GM12878 (cell line): ENCODE measurements around the gene SNX15. TPM values are rescaled to one million over a fixed set of nuclear protein-coding genes. Genes with fewer than 3 reads are reported as not detected.

Experiments used
- ATAC-seq: fragments of 200-7000 bp; cut with Tn5 transposase; 3 replicates; pipeline ENCODE4 v1.9.1; 2020; ENCODE audit warnings: mild to moderate bottlenecking, moderate library complexity
- BruUV-seq: library from RNA; stranded (reverse); fragments of 400-500 nt; replicated peaks from 2 replicates; lab custom pipeline; 2021; lab: Mats Ljungman, UMichigan
- CTCF ChIA-PET: fragments of 300-600 bp; sonication (Branson Sonifier 250); formaldehyde crosslinking; extraction: SDS; loops from one replicate; lab custom pipeline; 2021; ENCODE audit warnings: inconsistent platforms; lab: Yijun Ruan, JAX
- POLR2A ChIA-PET: fragments of 350-600 bp; formaldehyde crosslinking; extraction: SDS; loops from one replicate; lab custom pipeline; 2021; ENCODE audit warnings: inconsistent platforms; lab: Charles Lee
- RAD21 ChIA-PET: fragments of 300-600 bp; sonication (Branson Sonifier 250); formaldehyde crosslinking; loops from one replicate; lab custom pipeline; 2023; ENCODE audit warnings: antibody characterized with exemption; ENCODE audit not compliant: unreplicated experiment; lab: Charles Lee
- SMC1A ChIA-PET: fragments of 300-600 bp; sonication (Branson Sonifier 250); formaldehyde crosslinking; loops from one replicate; lab custom pipeline; 2023; ENCODE audit not compliant: unreplicated experiment, uncharacterized antibody; lab: Charles Lee
- DNase-seq: peaks from one replicate; pipeline ENCODE4 v3.0.0-alpha.2; 2011; ENCODE audit warnings: low read depth, low spot score
- FAIRE-seq: peaks from 3 replicates; lab custom pipeline; 2011; peaks lifted over from hg19 to GRCh38; lab: Jason Lieb, UNC
- H2AFZ ChIP-seq: 2 replicates; pipeline ENCODE4 v1.6.0; 2011; ENCODE audit warnings: low read depth, low read length, control low read depth; ENCODE audit not compliant: control insufficient read depth
- H3K27ac ChIP-seq: 2 replicates; pipeline ENCODE4 v1.5.1; 2011; ENCODE audit warnings: control low read depth; ENCODE audit not compliant: control insufficient read depth, insufficient read depth
- H3K27me3 ChIP-seq, 2 experiments: replicated peaks in 1 of 2; 2 replicates each; pipeline versions ENCODE4 v1.6.0 to v1.6.1; 2011; ENCODE audit warnings: low read length in 1 of 2; ENCODE audit not compliant: control insufficient read depth in 2 of 2, insufficient read depth in 2 of 2
- H3K36me3 ChIP-seq, 2 experiments: 2 replicates each; pipeline ENCODE4 v1.5.1; 2011; ENCODE audit warnings: low read length in 1 of 2; ENCODE audit not compliant: control insufficient read depth in 2 of 2, insufficient read depth in 2 of 2
- H3K4me1 ChIP-seq: 2 replicates; pipeline ENCODE4 v1.6.1; 2011; ENCODE audit warnings: mild to moderate bottlenecking, low read length, moderate library complexity, mixed read lengths; ENCODE audit not compliant: control insufficient read depth, insufficient read depth
- H3K4me2 ChIP-seq: 2 replicates; pipeline ENCODE4 v1.6.0; 2011; ENCODE audit warnings: control low read depth; ENCODE audit not compliant: control insufficient read depth, insufficient read depth
- H3K4me3 ChIP-seq: fragments of 200-600 bp; sonication (generic); 2 replicates; pipeline ENCODE4 v1.5.1; 2016
- H3K79me2 ChIP-seq: 2 replicates; pipeline ENCODE4 v1.6.0; 2011; ENCODE audit warnings: low read length; ENCODE audit not compliant: control insufficient read depth, insufficient read depth
- H3K9ac ChIP-seq: 2 replicates; pipeline ENCODE4 v1.8.0; 2011; ENCODE audit warnings: low read length, control low read depth, mixed read lengths; ENCODE audit not compliant: control insufficient read depth, insufficient read depth
- H3K9me3 ChIP-seq: replicated peaks from 3 replicates; pipeline ENCODE4 v1.5.1; 2011; ENCODE audit warnings: mild to moderate bottlenecking, low read length; ENCODE audit not compliant: control insufficient read depth, insufficient read depth
- H4K20me1 ChIP-seq: 2 replicates; pipeline ENCODE4 v1.6.0; 2011; ENCODE audit not compliant: control insufficient read depth, insufficient read depth
- BCL11A ChIP-seq: IDR thresholded peaks from 2 replicates; pipeline ENCODE4 v1.6.1; 2011; ENCODE audit warnings: low read depth, low read length
- CREB1 ChIP-seq: IDR thresholded peaks from 2 replicates; pipeline ENCODE4 v1.6.1; 2012; ENCODE audit warnings: low read depth, mild to moderate bottlenecking, inconsistent platforms
- EGR1 ChIP-seq, 2 experiments: IDR thresholded peaks; 1 replicate in 1 of 2; 2 replicates in 1 of 2; pipeline ENCODE4 v1.6.1; 2011 to 2012; ENCODE audit warnings: low read depth in 2 of 2, low read length in 2 of 2, borderline replicate concordance in 1 of 2, mild to moderate bottlenecking in 1 of 2, moderate library complexity in 1 of 2
- KAT2A ChIP-seq: conservative IDR thresholded peaks from 2 replicates; pipeline ENCODE4 v1.6.1; 2011; ENCODE audit warnings: low read depth, low read length; ENCODE audit not compliant: control insufficient read depth
- KDM1A ChIP-seq: fragments of 200-600 bp; sonication (generic); IDR thresholded peaks from 2 replicates; pipeline ENCODE4 v1.6.1; 2016; ENCODE audit warnings: borderline replicate concordance
- NR2C2 ChIP-seq: IDR thresholded peaks from 2 replicates; pipeline ENCODE4 v1.6.1; 2011; ENCODE audit warnings: borderline replicate concordance, low read depth; ENCODE audit not compliant: control insufficient read depth, insufficient read length
- POU2F2 ChIP-seq: IDR thresholded peaks from 3 replicates; pipeline ENCODE4 v1.6.1; 2011; ENCODE audit warnings: low read depth, mild to moderate bottlenecking, low read length, borderline replicate concordance
- RUNX3 ChIP-seq: IDR thresholded peaks from 2 replicates; pipeline ENCODE4 v1.6.1; 2012; ENCODE audit warnings: low read length, inconsistent platforms
- STAT1 ChIP-seq: fragments of 450-650 bp; conservative IDR thresholded peaks from 2 replicates; pipeline ENCODE4 v1.6.1; 2014; ENCODE audit warnings: antibody characterized with exemption, mild to moderate bottlenecking
- YY1 ChIP-seq: IDR thresholded peaks from 2 replicates; pipeline ENCODE4 v1.6.1; 2011; ENCODE audit warnings: low read depth, mild to moderate bottlenecking, low read length
- ZNF217 ChIP-seq: fragments of 450-650 bp; IDR thresholded peaks from 2 replicates; pipeline ENCODE4 v1.6.1; 2017; ENCODE audit warnings: antibody characterized with exemption, mild to moderate bottlenecking
- ZNF24 ChIP-seq: fragments of 450-650 bp; IDR thresholded peaks from 2 replicates; pipeline ENCODE4 v1.6.1; 2017; ENCODE audit warnings: antibody characterized with exemption, mild to moderate bottlenecking
- WGBS: methylation state at CpG from one replicate; pipeline ENCODE4 v1.1.6; 2016; ENCODE audit warnings: low lambda C conversion rate; ENCODE audit not compliant: insufficient replicate concordance, insufficient coverage; ENCODE audit errors: missing lambda C conversion rate; 5-methylcytosine and 5-hydroxymethylcytosine counted together
- in situ Hi-C: fragments of 300-500 bp; cut with MboI; formaldehyde crosslinking; loops from 9 replicates; pipeline ENCODE4 v1.14.3; 2018; ENCODE audit warnings: mixed read lengths
- intact Hi-C: fragments of 100-400 bp; cut with micrococcal nuclease; formaldehyde crosslinking; loops from one replicate; pipeline ENCODE4 v1.14.2; 2022; ENCODE audit not compliant: unreplicated experiment
- polyA plus RNA-seq, 11 experiments: library from polyadenylated mRNA; depleted of rRNA in 4 of 11; unstranded in 6 of 11; stranded (reverse) in 5 of 11; fragments of >200 nt; fragmentation: Nextera tagmentation in 4 of 11; fragmentation: Illumina TruSeq in 1 of 11; extraction: Ambion mirVana in 4 of 11; extraction: Trizol in 1 of 11; gene quantifications; 1 replicate in 1 of 11; 2 replicates in 10 of 11; pipeline versions ENCODE4 v1.2.1 to v1.2.3, GENCODE V29; 2011 to 2016; ENCODE audit warnings: inconsistent platforms in 2 of 11, missing spikeins in 2 of 11, low read depth in 1 of 11
- total RNA-seq, 4 experiments: library from RNA; depleted of rRNA in 3 of 4; stranded (reverse); fragments of >200 nt in 3 of 4; fragmentation: Illumina TruSeq in 1 of 4; extraction: Trizol in 1 of 4; gene quantifications; 2 replicates each; pipeline versions ENCODE4 v1.2.1 to v1.2.3, GENCODE V29; 2013 to 2021

Gene SNX15
- total and polyA plus RNA-seq, 10 of the 15 experiments (the other 5 are each of a cell fraction or from before 2014, with no cell fraction given): 2.4 to 24.0 (median 16.1) TPM

DNA sequence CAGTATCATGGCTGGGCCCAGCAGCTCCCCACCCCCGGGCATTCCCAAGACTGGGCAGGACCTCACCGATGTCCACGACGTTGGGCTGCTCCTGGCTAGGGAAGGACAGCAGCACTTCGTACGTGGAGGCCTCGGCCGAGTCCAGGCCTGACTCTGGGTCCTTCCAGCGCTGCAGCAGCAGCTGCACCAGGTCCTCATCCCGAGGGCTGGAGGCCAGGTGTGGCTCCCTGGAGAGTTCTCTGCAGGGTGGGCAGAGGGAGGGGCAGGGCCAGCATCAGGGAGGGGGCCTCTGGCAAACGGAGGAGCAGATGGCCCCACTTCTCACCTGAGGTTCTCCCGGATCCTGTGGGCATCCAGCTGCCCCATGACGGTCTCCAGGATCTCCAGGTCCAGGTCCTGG, 30.8 kb downstream of the SNX15 start:
- Histone ChIP-seq H3K27me3 (no peaks in the 10 kb centered on the region), H3K4me3 (no peak overlapping the region), H2AFZ (no peak overlapping the region), H3K27ac (no peak overlapping the region), H3K4me1 (peaks cover 46% of the 10 kb centered on the region), H3K36me3 (no peaks in the 10 kb centered on the region), H3K79me2 (no peaks in the 10 kb centered on the region), H4K20me1 (no peaks in the 10 kb centered on the region), H3K4me2 (no peak overlapping the region), H3K9me3 (no peaks in the 10 kb centered on the region), H3K9ac (no peak overlapping the region)
- ChIA-PET RAD21 (no interaction called here), POLR2A (interaction anchor here (1.4 kb wide), 1 partner anchor 10 kb away, joined by 3 read pairs; no protein-coding TSS in a partner anchor), CTCF (no interaction called here), SMC1A (no interaction called here)
- in situ Hi-C loops (no loop called here), intact Hi-C loops (no loop called here)
- ATAC-seq (no peak), DNase-seq (no peak), FAIRE-seq (no peak)
- WGBS: 76% methylated on average over 13 of the region's 13 CpGs
- no TSS peak for BruUV-seq
- TF ChIP-seq BCL11A (no peak), ZNF24 (no peak), STAT1 (no peak), EGR1 (IDR thresholded peaks at IDR 0.05; ENCODE audit: borderline replicate concordance in 1 of 2, low read depth in 2 of 2, low read length in 2 of 2) (no peak), NR2C2 (no peak), CREB1 (no peak), ZNF217 (no peak), KDM1A (no peak), KAT2A (no peak), YY1 (no peak), RUNX3 (no peak), POU2F2 (no peak)
